OCI-LY7 (cell line): ENCODE results near the gene GNAS-AS1. TPM values are rescaled to one million over a fixed set of nuclear protein-coding genes. Genes with fewer than 3 reads are reported as not detected.

ENCODE experiments used
- BruUV-seq: library from RNA; stranded (reverse); fragments of 400-500 nt; replicated peaks from 2 replicates; lab custom pipeline; 2021; lab: Mats Ljungman, UMichigan
- CTCF ChIA-PET: fragments of 300-600 bp; sonication (Branson Sonifier 250); formaldehyde crosslinking; loops from one replicate; lab custom pipeline; 2022; ENCODE audit warnings: antibody characterized with exemption; ENCODE audit not compliant: unreplicated experiment; lab: Charles Lee
- POLR2A ChIA-PET: fragments of 300-600 bp; sonication (Branson Sonifier 250); formaldehyde crosslinking; loops from one replicate; lab custom pipeline; 2022; ENCODE audit warnings: antibody characterized with exemption; lab: Charles Lee
- DNase-seq: peaks from one replicate; pipeline ENCODE4 v3.0.0-alpha.2; 2015; ENCODE audit warnings: low spot score
- H2AFZ ChIP-seq: fragments of 200-600 bp; sonication (generic), shearing (Covaris generic); 2 replicates; pipeline ENCODE4 v1.6.1; 2014; ENCODE audit warnings: mild to moderate bottlenecking, antibody characterized with exemption, low read length, moderate library complexity
- H3K27ac ChIP-seq: fragments of 200-600 bp; sonication (generic); 2 replicates; pipeline ENCODE4 v1.5.1; 2014; ENCODE audit warnings: mixed run types, low read depth, mild to moderate bottlenecking, moderate library complexity, low read length, inconsistent platforms; ENCODE audit not compliant: poor library complexity, severe bottlenecking
- H3K36me3 ChIP-seq: fragments of 200-600 bp; sonication (generic); 2 replicates; pipeline ENCODE4 v1.6.1; 2014; ENCODE audit warnings: mild to moderate bottlenecking, antibody characterized with exemption, low read length, moderate library complexity, mixed read lengths; ENCODE audit not compliant: insufficient read depth
- H3K4me1 ChIP-seq: fragments of 200-600 bp; sonication (generic); 2 replicates; pipeline ENCODE4 v1.5.1; 2014; ENCODE audit warnings: mild to moderate bottlenecking, low read length; ENCODE audit not compliant: insufficient read depth, poor library complexity, severe bottlenecking
- H3K4me2 ChIP-seq: fragments of 200-600 bp; sonication (generic); 2 replicates; pipeline ENCODE4 v1.6.1; 2014; ENCODE audit warnings: mild to moderate bottlenecking, low read length
- H3K4me3 ChIP-seq: fragments of 200-600 bp; sonication (generic); 2 replicates; pipeline ENCODE4 v1.5.1; 2014; ENCODE audit warnings: mild to moderate bottlenecking, low read depth, low read length; ENCODE audit not compliant: poor library complexity, severe bottlenecking
- H3K79me2 ChIP-seq: fragments of 200-600 bp; sonication (generic); 2 replicates; pipeline ENCODE4 v1.6.1; 2016; ENCODE audit warnings: low read depth, mild to moderate bottlenecking, low read length, moderate library complexity, mixed read lengths; ENCODE audit not compliant: insufficient read depth
- H3K9me2 ChIP-seq: fragments of 200-600 bp; sonication (generic); 2 replicates; pipeline ENCODE4 v1.6.1; 2016; ENCODE audit warnings: mild to moderate bottlenecking, low read length, mixed read lengths; ENCODE audit not compliant: insufficient read depth
- H3K9me3 ChIP-seq: fragments of 200-600 bp; sonication (generic); 2 replicates; pipeline ENCODE4 v1.6.1; 2014; ENCODE audit warnings: mild to moderate bottlenecking, mixed run types, low read length, mixed read lengths
- H4K20me1 ChIP-seq: fragments of 200-600 bp; sonication (generic); 2 replicates; pipeline ENCODE4 v1.6.1; 2014; ENCODE audit warnings: mild to moderate bottlenecking, antibody characterized with exemption, low read length, moderate library complexity, mixed read lengths; ENCODE audit not compliant: insufficient read depth
- EZH2phosphoT487 ChIP-seq: fragments of 200-600 bp; sonication (generic); IDR thresholded peaks from 2 replicates; pipeline ENCODE4 v1.6.1; 2018; ENCODE audit warnings: low read depth, borderline replicate concordance, mild to moderate bottlenecking, mixed run types, antibody characterized with exemption, low read length, moderate library complexity, mixed read lengths
- intact Hi-C: fragments of 100-400 bp; cut with micrococcal nuclease; formaldehyde crosslinking; loops from one replicate; pipeline ENCODE4 v1.10.0; 2022; ENCODE audit not compliant: unreplicated experiment
- total RNA-seq, 2 experiments: library from RNA; depleted of rRNA in 1 of 2; stranded (reverse); fragments of >200 nt in 1 of 2; shearing (Covaris generic) in 1 of 2; gene quantifications; 2 replicates each; pipeline ENCODE4 v1.2.3, GENCODE V29; 2014 to 2022
- TF ChIP-seq, protein P1 (sequence below): fragments of 200-600 bp; sonication (generic); conservative IDR thresholded peaks from 2 replicates; pipeline ENCODE4 v1.5.1; 2014; ENCODE audit warnings: mild to moderate bottlenecking, antibody characterized with exemption, low read length, moderate library complexity, mixed read lengths

The GNAS-AS1 gene
- total RNA-seq, 2 experiments from 2014 or later = 6.5 to 11.6 TPM

DNA sequence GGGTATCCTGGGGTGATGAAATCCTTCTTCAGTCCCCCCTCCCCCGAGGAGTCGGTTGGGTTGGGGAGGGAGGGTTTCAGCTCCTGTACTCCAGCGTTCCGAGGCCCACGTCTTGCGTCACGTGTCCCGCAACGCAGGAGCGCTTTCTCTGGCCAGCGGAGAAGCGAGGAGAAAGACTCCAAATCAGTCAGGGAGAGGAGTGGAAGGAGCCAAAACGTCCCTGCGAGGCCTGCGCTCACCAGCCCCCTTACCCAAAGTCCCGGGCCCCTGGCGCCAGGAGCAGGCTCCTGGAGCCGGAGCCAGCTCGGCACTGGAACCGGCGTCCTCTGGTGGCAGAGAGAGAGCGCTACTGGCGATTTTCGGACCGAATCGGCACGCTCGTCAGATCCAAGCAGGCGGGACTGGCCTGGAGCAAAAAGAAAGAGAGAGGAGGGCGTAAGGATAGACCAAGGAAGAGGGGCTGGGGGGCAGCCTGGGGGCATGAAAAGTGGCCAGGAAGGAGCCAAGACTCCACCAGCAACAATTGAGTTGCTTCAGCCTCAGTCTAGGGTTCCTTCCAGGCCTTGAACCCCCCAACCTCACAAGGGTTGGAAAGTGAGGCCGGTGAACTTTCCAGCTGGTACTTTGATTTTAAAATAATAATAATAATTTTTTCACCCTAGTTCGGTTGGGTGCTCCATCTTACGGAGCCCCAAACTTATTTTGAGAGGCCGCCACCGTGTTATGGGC, 2.0 kb upstream of the GNAS-AS1 start, which contains the start of gene GNAS:
TSS of gene GNAS (plus strand) at position 174 of the 729 bp plus-strand sequence.
- Histone ChIP-seq H3K9me2 (no peaks in the 10 kb centered on the region), H3K4me2 (peak within 1 kb of the TSS; percentile 63; the same call in 1 of the 2 replicates), H3K4me1 (peaks cover 5% of the 10 kb centered on the region), H3K79me2 (peaks cover 19% of the 10 kb centered on the region; the same call in 1 of the 2 replicates), H3K9me3 (no peaks in the 10 kb centered on the region), H3K27ac (no peak within 1 kb of the TSS), H3K36me3 (peaks cover 8% of the 10 kb centered on the region; the same call in 1 of the 2 replicates), H3K4me3 (peak within 1 kb of the TSS; percentile 43), H2AFZ (peak within 1 kb of the TSS; percentile 43; the same call in 1 of the 2 replicates), H4K20me1 (no peaks in the 10 kb centered on the region)
- ChIA-PET POLR2A (no interaction called here), CTCF (no interaction called here)
- intact Hi-C loops = no loop called here
- TF ChIP-seq, protein P1, sequence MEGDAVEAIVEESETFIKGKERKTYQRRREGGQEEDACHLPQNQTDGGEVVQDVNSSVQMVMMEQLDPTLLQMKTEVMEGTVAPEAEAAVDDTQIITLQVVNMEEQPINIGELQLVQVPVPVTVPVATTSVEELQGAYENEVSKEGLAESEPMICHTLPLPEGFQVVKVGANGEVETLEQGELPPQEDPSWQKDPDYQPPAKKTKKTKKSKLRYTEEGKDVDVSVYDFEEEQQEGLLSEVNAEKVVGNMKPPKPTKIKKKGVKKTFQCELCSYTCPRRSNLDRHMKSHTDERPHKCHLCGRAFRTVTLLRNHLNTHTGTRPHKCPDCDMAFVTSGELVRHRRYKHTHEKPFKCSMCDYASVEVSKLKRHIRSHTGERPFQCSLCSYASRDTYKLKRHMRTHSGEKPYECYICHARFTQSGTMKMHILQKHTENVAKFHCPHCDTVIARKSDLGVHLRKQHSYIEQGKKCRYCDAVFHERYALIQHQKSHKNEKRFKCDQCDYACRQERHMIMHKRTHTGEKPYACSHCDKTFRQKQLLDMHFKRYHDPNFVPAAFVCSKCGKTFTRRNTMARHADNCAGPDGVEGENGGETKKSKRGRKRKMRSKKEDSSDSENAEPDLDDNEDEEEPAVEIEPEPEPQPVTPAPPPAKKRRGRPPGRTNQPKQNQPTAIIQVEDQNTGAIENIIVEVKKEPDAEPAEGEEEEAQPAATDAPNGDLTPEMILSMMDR = peak; percentile 74
- TF ChIP-seq EZH2phosphoT487 = no peak
- DNase-seq = peak; percentile 65
- BruUV-seq = no TSS peak

DNA sequence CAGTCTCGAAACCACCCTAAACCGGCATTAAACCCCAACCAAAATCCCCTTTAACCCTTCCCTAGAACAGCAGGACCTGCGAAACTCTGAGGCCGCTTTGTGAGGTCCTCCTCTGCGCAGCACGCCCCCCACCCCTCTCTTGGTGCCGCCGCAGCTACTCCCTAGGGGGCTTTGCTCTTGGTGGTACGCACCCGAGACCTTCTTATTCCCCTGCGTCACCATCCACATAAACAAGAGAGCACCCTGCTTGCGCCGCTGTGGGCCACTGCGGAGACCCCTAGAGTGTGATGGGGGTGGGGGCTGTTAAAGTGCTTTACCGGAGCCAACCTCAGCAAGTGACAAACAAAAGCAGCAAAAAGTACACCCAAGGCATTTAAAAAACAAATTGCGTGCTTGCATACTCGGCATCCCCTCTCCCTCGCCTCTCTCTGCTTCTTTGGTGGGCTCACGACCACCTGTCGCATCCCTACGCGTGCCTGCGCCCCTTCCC, 1.3 kb upstream of the GNAS-AS1 start:
- Histone ChIP-seq H3K36me3 (peaks cover 8% of the 10 kb centered on the region; the same call in 1 of the 2 replicates), H4K20me1 (no peaks in the 10 kb centered on the region), H3K4me2 (peak overlapping the region; percentile 63; the same call in 1 of the 2 replicates), H3K9me3 (no peaks in the 10 kb centered on the region), H3K4me1 (peaks cover 5% of the 10 kb centered on the region), H3K9me2 (no peaks in the 10 kb centered on the region), H2AFZ (peak overlapping the region; percentile 43; the same call in 1 of the 2 replicates), H3K4me3 (no peak overlapping the region), H3K79me2 (peaks cover 19% of the 10 kb centered on the region; the same call in 1 of the 2 replicates), H3K27ac (no peak overlapping the region)
- intact Hi-C loops = no loop called here
- CTCF ChIA-PET = no interaction called here
- no peak for DNase-seq
- no peak for TF ChIP-seq EZH2phosphoT487
- TF ChIP-seq, protein P1 = no peak
- BruUV-seq = no TSS peak
- POLR2A ChIA-PET = no interaction called here
